CD4-positive, alpha-beta T cell treated with Interleukin-12 subunit alpha and Interleukin-12 subunit beta, for 1 hour (primary cell): Measurements from ENCODE around the gene KLK2.
A peak's percentile ranks its signal among the peaks of the same experiment; 100 is the strongest.
"Not testable (repeated sequence)": the region's sequence is repeated elsewhere in the genome, so short reads cannot be mapped to it uniquely, and the experiment has no call there.

ENCODE experiments used
- DNase-seq: peaks from one replicate; pipeline ENCODE4 v3.0.0-alpha.2; 2020

KLK2 gene

GRCh38 chr19:50896089-50896590 lies 22.9 kb downstream of the KLK2 start:
- DNase-seq, result not testable (repeated sequence)

GRCh38 chr19:50896591-50897190 lies 23.5 kb downstream of the KLK2 start:
- DNase-seq, result no peak

- no peak for DNase-seq
Observed at GRCh38 chr19:50897191-50897607, 24.0 kb downstream of the KLK2 start.

- no peak for DNase-seq
Observed at GRCh38 chr19:50897612-50898011, 24.4 kb downstream of the KLK2 start.

- no peak for DNase-seq
Observed at GRCh38 chr19:50898018-50898417, 24.8 kb downstream of the KLK2 start.

- no peak for DNase-seq
Observed at GRCh38 chr19:50899569-50899968, 26.3 kb downstream of the KLK2 start.

GRCh38 chr19:50902640-50903039 lies 29.4 kb downstream of the KLK2 start:
- DNase-seq, result no peak

- no peak for DNase-seq
Observed at GRCh38 chr19:50906217-50906616, 33.0 kb downstream of the KLK2 start.

- DNase-seq, result no peak
Observed at GRCh38 chr19:50908336-50908735, 35.1 kb downstream of the KLK2 start.

- no peak for DNase-seq
Observed at GRCh38 chr19:50909240-50910070, 36.2 kb downstream of the KLK2 start.

- DNase-seq, result no peak
Observed at GRCh38 chr19:50910722-50911121, 37.5 kb downstream of the KLK2 start.

GRCh38 chr19:50911206-50912101 lies 38.2 kb downstream of the KLK2 start, which contains the start of gene KLK4:
KLK4 (minus strand) TSS chr19:50911395; CDS start chr19:50910738, 657 bp downstream.
- no peak for DNase-seq

- DNase-seq, result no peak
Observed at GRCh38 chr19:50912102-50912599, 38.9 kb downstream of the KLK2 start.

- DNase-seq, result no peak
Observed at GRCh38 chr19:50912727-50913716, 39.8 kb downstream of the KLK2 start.

- DNase-seq, result no peak
Observed at GRCh38 chr19:50916069-50916468, 42.8 kb downstream of the KLK2 start.

- no peak for DNase-seq
Observed at GRCh38 chr19:50921426-50922316, 48.4 kb downstream of the KLK2 start.

GRCh38 chr19:50922317-50922853 lies 49.1 kb downstream of the KLK2 start:
- DNase-seq, result peak; percentile 75

- DNase-seq, result no peak
Observed at GRCh38 chr19:50924586-50924985, 51.3 kb downstream of the KLK2 start.

- no peak for DNase-seq
Observed at GRCh38 chr19:50925734-50926133, 52.5 kb downstream of the KLK2 start.

- DNase-seq, result no peak
Observed at GRCh38 chr19:50926144-50926543, 52.9 kb downstream of the KLK2 start.
